C4-2B (cell line): Measurements from ENCODE around the gene CYP19A1.

Experiments used
- ZFX ChIP-seq: fragments of 450-650 bp; IDR thresholded peaks from 2 replicates; pipeline ENCODE4 v1.6.1; 2017
- TF ChIP-seq, protein P1 (sequence below): fragments of 450-650 bp; conservative IDR thresholded peaks from 2 replicates; pipeline ENCODE4 v1.5.1; 2017; ENCODE audit warnings: mild to moderate bottlenecking

DNA sequence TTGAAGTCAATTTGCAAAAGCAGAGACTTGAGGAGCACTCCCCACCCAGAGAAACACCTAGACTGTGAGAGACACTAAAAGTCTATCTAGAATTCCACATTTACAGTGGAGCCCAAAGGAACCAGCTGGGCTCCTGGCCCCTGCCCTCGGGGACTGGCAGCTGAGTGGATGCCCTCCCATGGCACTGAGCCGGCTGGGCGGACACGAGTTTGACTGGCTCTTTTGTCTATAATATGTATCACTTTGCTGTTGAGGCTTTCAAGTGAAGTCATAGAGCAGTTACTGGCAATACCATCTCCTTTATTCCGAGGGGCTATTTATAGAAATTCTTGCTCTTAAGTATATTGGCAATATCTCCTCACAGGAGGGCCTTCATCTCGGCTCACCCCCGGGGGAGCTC, 177.9 kb downstream of the CYP19A1 start:
- TF ChIP-seq, protein P1, sequence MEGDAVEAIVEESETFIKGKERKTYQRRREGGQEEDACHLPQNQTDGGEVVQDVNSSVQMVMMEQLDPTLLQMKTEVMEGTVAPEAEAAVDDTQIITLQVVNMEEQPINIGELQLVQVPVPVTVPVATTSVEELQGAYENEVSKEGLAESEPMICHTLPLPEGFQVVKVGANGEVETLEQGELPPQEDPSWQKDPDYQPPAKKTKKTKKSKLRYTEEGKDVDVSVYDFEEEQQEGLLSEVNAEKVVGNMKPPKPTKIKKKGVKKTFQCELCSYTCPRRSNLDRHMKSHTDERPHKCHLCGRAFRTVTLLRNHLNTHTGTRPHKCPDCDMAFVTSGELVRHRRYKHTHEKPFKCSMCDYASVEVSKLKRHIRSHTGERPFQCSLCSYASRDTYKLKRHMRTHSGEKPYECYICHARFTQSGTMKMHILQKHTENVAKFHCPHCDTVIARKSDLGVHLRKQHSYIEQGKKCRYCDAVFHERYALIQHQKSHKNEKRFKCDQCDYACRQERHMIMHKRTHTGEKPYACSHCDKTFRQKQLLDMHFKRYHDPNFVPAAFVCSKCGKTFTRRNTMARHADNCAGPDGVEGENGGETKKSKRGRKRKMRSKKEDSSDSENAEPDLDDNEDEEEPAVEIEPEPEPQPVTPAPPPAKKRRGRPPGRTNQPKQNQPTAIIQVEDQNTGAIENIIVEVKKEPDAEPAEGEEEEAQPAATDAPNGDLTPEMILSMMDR, result no peak
- TF ChIP-seq ZFX, result no peak
